Hematopoietic multipotent progenitor cell treated with erythropoietin and hydrocortisone succinate and interleukin-3 and kit ligand, for 15 days (in vitro differentiated cells): ENCODE data around the gene OMA1.
"Not testable (repeated sequence)": the region's sequence is repeated elsewhere in the genome, so short reads cannot be mapped to it uniquely, and the experiment has no call there.

ENCODE experiments used
- DNase-seq: peaks from one replicate; pipeline ENCODE4 v3.0.0-alpha.2; 2015; ENCODE audit warnings: low spot score

OMA1 gene

GRCh38 chr1:58573705-58574591 is 27.4 kb upstream of the OMA1 start:
- no peak for DNase-seq

GRCh38 chr1:58573138-58573537 is 26.6 kb upstream of the OMA1 start:
- DNase-seq: no peak

DNA sequence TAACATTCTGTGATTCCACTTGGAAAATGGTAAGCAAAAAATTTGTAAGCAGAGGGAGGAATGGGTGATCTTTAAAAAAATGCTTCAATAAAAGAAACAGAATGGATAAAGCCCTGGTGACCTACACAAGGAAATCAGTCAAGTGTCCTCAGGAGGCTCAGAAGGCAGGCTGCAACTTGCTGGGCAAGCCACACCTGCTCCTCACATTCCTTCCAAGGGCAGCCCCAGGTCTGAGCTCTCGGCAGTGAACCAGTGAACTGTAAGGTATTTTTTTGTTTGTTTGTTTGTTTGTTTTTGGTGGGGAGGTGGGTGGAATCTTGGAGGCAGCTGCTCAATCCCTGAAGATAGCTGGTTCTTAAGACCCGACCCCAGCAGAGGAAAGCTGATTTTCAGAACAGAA is 26.2 kb upstream of the OMA1 start:
- DNase-seq: no peak

GRCh38 chr1:58571616-58572015 is 25.1 kb upstream of the OMA1 start:
- DNase-seq: no peak

DNA sequence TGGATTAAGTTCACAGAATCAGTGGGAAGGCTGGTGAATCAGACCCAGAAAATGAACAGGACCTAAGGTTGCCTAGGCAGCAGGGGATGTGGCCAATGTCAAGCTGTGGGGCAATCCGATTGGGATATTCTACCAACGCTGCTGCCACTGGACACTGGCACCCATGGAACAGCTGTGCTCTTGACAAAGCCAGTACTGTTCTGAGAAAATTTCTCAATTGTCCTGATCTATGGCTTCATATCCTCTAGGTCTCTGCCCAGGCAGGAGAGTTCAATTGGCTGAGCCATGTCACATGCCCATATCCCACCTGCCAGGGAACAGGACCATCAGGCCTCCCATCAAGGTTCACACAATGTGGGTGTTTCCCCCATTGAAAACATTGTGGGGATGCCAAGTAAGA is 24.3 kb upstream of the OMA1 start:
- no peak for DNase-seq

DNA sequence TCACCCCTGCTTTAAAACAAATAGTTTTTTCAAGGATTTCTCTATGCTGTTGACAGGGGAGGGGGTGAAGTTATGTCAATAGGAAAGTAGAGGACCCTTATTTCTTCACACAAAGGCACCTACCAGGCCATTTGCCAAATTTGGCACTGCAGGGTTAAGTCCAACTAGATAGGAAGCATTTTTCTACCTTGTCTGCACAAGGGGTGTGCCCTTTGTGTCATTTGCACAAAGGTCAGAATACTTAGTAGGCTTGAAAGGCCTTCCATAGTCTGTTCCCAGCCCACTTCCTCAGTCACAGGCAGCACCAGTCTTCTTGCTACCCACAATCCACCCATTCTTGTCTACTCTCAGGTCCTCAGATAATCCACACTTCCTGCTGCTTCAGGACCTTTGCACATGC is 23.6 kb upstream of the OMA1 start:
- DNase-seq: no peak

- no peak for DNase-seq
Measured at GRCh38 chr1:58568911-58569310, 22.4 kb upstream of the OMA1 start.

DNA sequence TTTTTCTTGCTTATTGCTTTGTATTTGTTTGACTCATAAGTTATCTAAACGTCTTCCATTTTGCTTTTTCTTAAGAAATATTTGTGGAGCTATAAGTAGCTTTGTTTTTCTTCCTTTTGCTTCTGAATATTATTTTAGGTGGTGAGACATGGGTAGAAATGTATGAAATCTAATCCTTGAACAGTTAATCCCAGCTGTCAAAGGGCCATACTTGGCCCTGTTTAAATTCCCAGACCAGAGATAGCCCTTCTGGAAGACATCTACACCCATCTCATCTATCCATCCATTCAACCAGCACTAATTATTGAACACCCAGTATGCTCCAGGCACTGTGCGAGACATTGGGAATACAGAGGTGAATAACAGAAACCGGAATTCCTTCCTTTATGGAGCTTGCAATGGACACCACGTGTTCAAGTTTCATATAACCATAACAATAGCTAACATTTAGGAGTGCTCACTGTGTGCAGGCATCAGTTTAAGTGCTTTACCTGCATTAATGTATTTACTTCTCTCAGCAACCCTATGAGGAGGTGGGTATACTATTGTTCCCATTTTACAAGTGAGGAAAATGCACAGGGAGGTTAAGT is 21.8 kb upstream of the OMA1 start:
- no peak for DNase-seq

GRCh38 chr1:58566339-58566738 is 19.8 kb upstream of the OMA1 start:
- DNase-seq: no peak

- not testable (repeated sequence) for DNase-seq
Measured at GRCh38 chr1:58563715-58564114, 17.2 kb upstream of the OMA1 start.

DNA sequence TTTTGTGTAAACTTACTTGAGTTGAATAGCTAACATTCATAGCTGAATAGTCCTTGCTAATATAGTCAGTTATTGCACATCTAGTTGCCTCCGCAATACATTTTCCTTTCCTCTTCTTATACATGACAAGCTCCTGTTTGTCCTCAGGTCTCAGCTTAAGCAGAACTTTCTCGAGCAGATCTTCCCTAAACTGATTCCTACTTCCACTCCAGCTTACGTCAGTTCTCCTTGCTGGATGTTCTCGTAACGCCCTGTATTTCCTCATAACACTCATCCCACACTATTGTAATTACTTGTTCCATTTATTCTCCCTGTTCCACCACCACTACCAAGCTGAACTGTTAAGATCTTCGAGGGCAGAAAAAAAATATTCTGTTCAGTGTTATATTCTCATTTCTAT is 15.1 kb upstream of the OMA1 start:
- DNase-seq: no peak

GRCh38 chr1:58555393-58555792 is 8.9 kb upstream of the OMA1 start:
- no peak for DNase-seq

GRCh38 chr1:58551186-58552140 is 4.9 kb upstream of the OMA1 start:
- DNase-seq: no peak

DNA sequence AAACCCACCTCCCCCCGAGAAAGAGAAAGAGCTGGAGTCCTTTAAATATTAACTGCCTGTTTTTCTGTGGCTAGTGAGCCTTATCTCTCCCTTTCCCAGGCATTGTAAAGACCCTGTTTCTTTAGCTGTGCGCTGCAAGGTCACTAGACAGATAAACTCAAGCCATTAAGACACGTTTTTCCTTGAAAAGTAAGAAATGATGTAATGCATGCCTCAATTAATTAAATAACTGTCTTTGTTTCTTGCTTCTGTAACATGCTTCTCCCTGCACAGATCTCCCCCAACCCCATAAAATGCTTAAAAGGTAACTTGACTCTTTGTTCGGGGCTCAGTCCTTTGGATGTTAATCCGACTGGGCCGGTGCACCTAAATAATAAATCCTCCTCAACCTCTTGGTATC is 2.8 kb upstream of the OMA1 start:
- DNase-seq: not testable (repeated sequence)

DNA sequence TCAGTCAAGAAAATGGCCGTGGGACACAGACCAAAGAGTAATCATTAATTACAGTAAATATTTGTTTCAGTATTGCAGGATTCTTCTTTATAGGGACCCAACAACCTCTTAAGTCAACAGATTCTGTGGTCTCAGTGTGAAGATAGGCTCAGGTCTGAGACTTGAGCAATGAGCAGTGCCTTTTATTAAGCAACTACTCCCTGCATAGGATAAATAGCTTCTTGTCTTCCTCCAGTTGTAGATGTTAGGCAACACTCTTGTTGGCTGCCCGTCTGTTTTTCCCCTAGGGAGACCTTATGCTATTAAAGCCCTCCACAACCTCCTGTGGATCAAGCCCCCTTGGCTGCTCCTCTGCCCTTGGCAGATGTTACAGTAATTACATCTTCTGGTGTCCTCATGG is 1.8 kb upstream of the OMA1 start:
- no peak for DNase-seq

DNA sequence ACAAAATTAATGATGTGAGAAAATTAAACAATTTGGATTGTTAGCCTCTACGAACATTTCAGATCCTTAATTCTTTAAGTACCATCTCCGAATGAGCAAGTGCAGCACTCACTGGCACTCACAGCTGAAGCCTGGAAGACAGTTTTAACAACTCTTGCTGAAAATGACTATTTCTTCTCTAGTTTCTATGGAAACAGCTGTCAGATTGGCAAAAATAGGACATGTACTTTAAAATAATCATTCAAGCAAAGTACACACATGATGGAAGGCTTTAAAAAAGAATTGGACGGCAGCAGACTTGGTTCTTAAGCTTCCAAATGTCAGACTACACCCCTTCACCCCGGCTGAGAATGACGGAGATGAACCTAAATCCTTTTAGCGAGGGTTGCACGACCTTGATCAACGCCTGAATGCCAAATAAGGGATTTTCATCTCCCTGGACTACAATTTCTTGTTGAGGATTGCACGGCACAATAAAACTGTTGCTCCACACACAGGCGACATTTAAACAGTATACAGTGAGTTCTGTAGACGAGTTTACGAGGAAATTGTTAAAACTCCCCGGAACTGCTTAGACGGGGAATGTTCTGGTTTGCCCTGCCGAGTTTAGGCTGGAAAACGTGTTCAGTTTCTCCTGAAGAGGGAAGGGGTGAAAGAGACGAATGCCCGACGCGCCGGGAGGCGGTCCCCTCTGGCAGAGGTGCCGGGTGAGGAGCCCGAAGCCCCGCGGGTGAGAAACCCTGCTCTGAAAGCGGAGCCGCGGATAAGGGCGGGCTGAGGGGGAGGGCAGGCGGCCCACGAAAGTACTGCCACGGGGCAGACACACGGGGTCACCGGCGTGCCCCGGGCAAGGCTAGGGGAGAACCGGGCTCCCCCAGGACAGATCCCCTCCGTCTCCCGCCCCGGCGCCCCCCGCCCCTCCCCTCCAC is 671 bp downstream of the OMA1 start:
- DNase-seq: peak; percentile 73

DNA sequence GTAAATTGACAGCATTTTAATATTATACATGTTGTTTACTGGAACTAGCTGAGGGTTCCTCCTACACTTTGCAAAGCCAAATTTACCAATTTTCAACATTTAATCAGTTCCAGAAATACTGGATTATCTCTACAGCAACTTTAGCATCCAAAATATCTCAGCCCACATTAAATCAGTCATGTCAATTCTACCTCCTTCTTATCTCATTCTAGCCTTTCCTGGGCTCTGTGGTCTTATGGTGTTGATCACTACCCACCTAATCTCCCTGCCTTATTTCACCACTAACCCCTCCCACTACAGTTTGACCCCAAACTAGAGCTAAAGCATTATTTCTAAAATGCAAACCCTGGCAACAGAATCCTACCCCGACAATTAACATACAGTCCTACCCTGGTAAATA is 3.3 kb downstream of the OMA1 start:
- DNase-seq: no peak

GRCh38 chr1:58539553-58539952 is 7.0 kb downstream of the OMA1 start:
- DNase-seq: no peak

DNA sequence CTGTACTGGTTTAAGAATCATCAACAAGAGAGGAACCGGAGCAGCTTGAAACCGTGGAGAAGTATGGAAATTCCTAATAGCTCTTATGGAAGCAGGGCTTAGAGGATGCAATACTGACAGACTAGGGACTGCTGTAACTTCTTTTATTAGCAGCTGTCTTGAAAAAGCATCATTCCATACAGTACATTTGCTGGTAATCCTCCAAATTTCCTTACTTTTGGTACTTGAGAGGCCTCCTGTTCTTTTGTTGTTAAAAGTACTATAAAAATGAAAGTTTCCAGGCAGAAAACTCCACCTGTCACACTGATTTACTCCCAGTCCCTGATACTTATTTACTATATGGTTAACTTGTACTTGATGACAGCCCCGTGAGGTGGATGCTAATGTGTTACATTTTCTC is 7.7 kb downstream of the OMA1 start:
- no peak for DNase-seq

- not testable (repeated sequence) for DNase-seq
Measured at GRCh38 chr1:58531842-58532241, 14.7 kb downstream of the OMA1 start.

- no peak for DNase-seq
Measured at GRCh38 chr1:58529284-58529683, 17.2 kb downstream of the OMA1 start.

GRCh38 chr1:58528518-58528917 is 18.0 kb downstream of the OMA1 start:
- DNase-seq: no peak
